ENCODE results near the gene DPH7. TPM values are rescaled to one million over a fixed set of nuclear protein-coding genes. Genes with fewer than 3 reads are reported as not detected.

Gene DPH7
- total RNA-seq, 1 donor from 2014 or later: 37.6 TPM

GRCh38 chr9:137605121-137606004 lies 26.6 kb upstream of the DPH7 start, which contains the start of gene ARRDC1:
Gene ARRDC1, plus strand, starts transcription at chr9:137605686. Its CDS starts 32 bp downstream, at chr9:137605718.
- H3K4me3 Mint-ChIP-seq: peak within 1 kb of the TSS; percentile 82

GRCh38 chr9:137604345-137605086 lies 25.8 kb upstream of the DPH7 start:
- no peak overlapping the region for H3K27ac Mint-ChIP-seq
- peak overlapping the region; percentile 80 for H3K4me2 ChIP-seq
- H3K4me3 Mint-ChIP-seq: peak overlapping the region; percentile 76

More at GRCh38 chr9:137605121-137606004, 26.6 kb upstream of the DPH7 start, which contains the start of gene ARRDC1:
- H3K4me3 ChIP-seq: peak within 1 kb of the TSS; percentile 63
- H3K27ac Mint-ChIP-seq: no peak within 1 kb of the TSS
- H3K9ac ChIP-seq: peak within 1 kb of the TSS; percentile 21
- H2AFZ ChIP-seq (replicated peaks): peak within 1 kb of the TSS; percentile 92
- H3K27ac ChIP-seq: no peak within 1 kb of the TSS
- no peaks in the 10 kb centered on the region for H3K36me3 ChIP-seq
- H3K36me3 Mint-ChIP-seq: no peaks in the 10 kb centered on the region
- H3K4me1 ChIP-seq: peaks cover 14% of the 10 kb centered on the region
- no peaks in the 10 kb centered on the region for H3K9me3 Mint-ChIP-seq
- peaks cover 29% of the 10 kb centered on the region for H3K27me3 Mint-ChIP-seq (ENCODE audit: insufficient read depth, low read depth)
- peaks cover 14% of the 10 kb centered on the region for H3F3A ChIP-seq (ENCODE audit: low read depth)
- H4K20me1 ChIP-seq (ENCODE audit: low read depth): peaks cover 31% of the 10 kb centered on the region
- no peaks in the 10 kb centered on the region for H3K9me3 ChIP-seq (ENCODE audit: low read depth)
- peaks cover 27% of the 10 kb centered on the region for H3K4me1 Mint-ChIP-seq
- peak; percentile 96 for DNase-seq (ENCODE audit: low spot score)
- H3K79me2 ChIP-seq (ENCODE audit: low read depth): peaks cover 3% of the 10 kb centered on the region
- H3K4me2 ChIP-seq: peak within 1 kb of the TSS; percentile 99
- H3K27me3 ChIP-seq: peaks cover 28% of the 10 kb centered on the region
- TF ChIP-seq EZH2 (IDR thresholded peaks at IDR 0.05) (no peak), CTCF (IDR thresholded peaks at IDR 0.05) (no peak), EZH2phosphoT487 (IDR thresholded peaks at IDR 0.05) (no peak)

GRCh38 chr9:137603879-137604278 lies 25.2 kb upstream of the DPH7 start:
- H2AFZ ChIP-seq (replicated peaks): no peak overlapping the region
- Mint-ChIP-seq H3K27ac (no peak overlapping the region), H3K9me3 (no peaks in the 10 kb centered on the region), H3K4me3 (peak overlapping the region; percentile 76), H3K36me3 (no peaks in the 10 kb centered on the region), H3K4me1 (peaks cover 27% of the 10 kb centered on the region), H3K27me3 (ENCODE audit: insufficient read depth, low read depth) (peaks cover 26% of the 10 kb centered on the region)
- peaks cover 14% of the 10 kb centered on the region for H3K4me1 ChIP-seq
- no peak overlapping the region for H3K27ac ChIP-seq
- H3K36me3 ChIP-seq: no peaks in the 10 kb centered on the region
- H3K27me3 ChIP-seq: peaks cover 28% of the 10 kb centered on the region
- no peaks in the 10 kb centered on the region for H3K9me3 ChIP-seq (ENCODE audit: low read depth)
- H3K79me2 ChIP-seq (ENCODE audit: low read depth): peaks cover 3% of the 10 kb centered on the region
- H3F3A ChIP-seq (ENCODE audit: low read depth): peaks cover 14% of the 10 kb centered on the region
- peaks cover 27% of the 10 kb centered on the region for H4K20me1 ChIP-seq (ENCODE audit: low read depth)
- H3K4me3 ChIP-seq: no peak overlapping the region
- H3K4me2 ChIP-seq: no peak overlapping the region
- DNase-seq (ENCODE audit: low spot score): no peak
- no peak overlapping the region for H3K9ac ChIP-seq
- TF ChIP-seq EZH2phosphoT487 (IDR thresholded peaks at IDR 0.05): no peak
- TF ChIP-seq EZH2 (IDR thresholded peaks at IDR 0.05): no peak
- TF ChIP-seq CTCF (IDR thresholded peaks at IDR 0.05): no peak

More at GRCh38 chr9:137604345-137605086, 25.8 kb upstream of the DPH7 start:
- peaks cover 3% of the 10 kb centered on the region for H3K79me2 ChIP-seq (ENCODE audit: low read depth)
- no peak for TF ChIP-seq CTCF (IDR thresholded peaks at IDR 0.05)
- no peak for TF ChIP-seq EZH2phosphoT487 (IDR thresholded peaks at IDR 0.05)
- no peak for TF ChIP-seq EZH2 (IDR thresholded peaks at IDR 0.05)
- H3F3A ChIP-seq (ENCODE audit: low read depth): peaks cover 14% of the 10 kb centered on the region
- Mint-ChIP-seq H3K36me3 (no peaks in the 10 kb centered on the region), H3K4me1 (peaks cover 27% of the 10 kb centered on the region), H3K9me3 (no peaks in the 10 kb centered on the region), H3K27me3 (ENCODE audit: insufficient read depth, low read depth) (peaks cover 29% of the 10 kb centered on the region)
- peak overlapping the region; percentile 57 for H3K4me3 ChIP-seq
- no peaks in the 10 kb centered on the region for H3K36me3 ChIP-seq
- no peak overlapping the region for H2AFZ ChIP-seq (replicated peaks)
- H4K20me1 ChIP-seq (ENCODE audit: low read depth): peaks cover 30% of the 10 kb centered on the region
- H3K4me1 ChIP-seq: peaks cover 14% of the 10 kb centered on the region
- H3K27me3 ChIP-seq: peaks cover 28% of the 10 kb centered on the region
- no peak overlapping the region for H3K27ac ChIP-seq
- no peak overlapping the region for H3K9ac ChIP-seq
- H3K9me3 ChIP-seq (ENCODE audit: low read depth): no peaks in the 10 kb centered on the region
- peak; percentile 39 for DNase-seq (ENCODE audit: low spot score)
